HEK293 (cell line): ENCODE results near the gene MTF2.

ENCODE experiments used
- KLF16 ChIP-seq: fragments of 450-650 bp; formaldehyde crosslinking; IDR thresholded peaks from 2 replicates; pipeline ENCODE4 v1.5.1; 2017; ENCODE audit warnings: missing biosample characterization, missing genetic modification characterization
- REPIN1 ChIP-seq: fragments of 450-650 bp; formaldehyde crosslinking; IDR thresholded peaks from 2 replicates; pipeline ENCODE4 v1.5.1; 2017; ENCODE audit warnings: missing biosample characterization, missing genetic modification characterization, low read depth
- TCF7L2 ChIP-seq: IDR thresholded peaks from 2 replicates; pipeline ENCODE4 v1.6.1; 2011; ENCODE audit warnings: low read depth, mild to moderate bottlenecking, inconsistent platforms, low read length, moderate library complexity, borderline replicate concordance
- ZBTB21 ChIP-seq: fragments of 450-650 bp; formaldehyde crosslinking; IDR thresholded peaks from 2 replicates; pipeline ENCODE4 v1.5.1; 2017; ENCODE audit warnings: missing biosample characterization, missing genetic modification characterization
- ZNF121 ChIP-seq: fragments of 450-650 bp; formaldehyde crosslinking; IDR thresholded peaks from 2 replicates; pipeline ENCODE4 v1.5.1; 2016; ENCODE audit warnings: missing biosample characterization, missing genetic modification characterization
- ZNF138 ChIP-seq: fragments of 450-650 bp; formaldehyde crosslinking; IDR thresholded peaks from 2 replicates; pipeline ENCODE4 v1.5.1; 2016; ENCODE audit warnings: missing biosample characterization, missing genetic modification characterization, borderline replicate concordance
- ZNF629 ChIP-seq: fragments of 450-650 bp; formaldehyde crosslinking; IDR thresholded peaks from 2 replicates; pipeline ENCODE4 v1.5.1; 2017; ENCODE audit warnings: missing biosample characterization, missing genetic modification characterization
- ZNF664 ChIP-seq: fragments of 450-650 bp; formaldehyde crosslinking; IDR thresholded peaks from 2 replicates; pipeline ENCODE4 v1.5.1; 2016; ENCODE audit warnings: missing biosample characterization, missing genetic modification characterization
- ZNF707 ChIP-seq: fragments of 450-650 bp; formaldehyde crosslinking; IDR thresholded peaks from 2 replicates; pipeline ENCODE4 v1.5.1; 2016; ENCODE audit warnings: missing biosample characterization, missing genetic modification characterization
- TF ChIP-seq, protein P1 (sequence below): fragments of 450-650 bp; formaldehyde crosslinking; IDR thresholded peaks from 2 replicates; pipeline ENCODE4 v1.5.1; 2016; ENCODE audit warnings: missing biosample characterization, missing genetic modification characterization
- TF ChIP-seq, protein P2 (sequence below): fragments of 450-650 bp; formaldehyde crosslinking; IDR thresholded peaks from 2 replicates; pipeline ENCODE4 v1.5.1; 2016; ENCODE audit warnings: missing biosample characterization, missing genetic modification characterization
- TF ChIP-seq, protein P3 (sequence below): fragments of 450-650 bp; formaldehyde crosslinking; IDR thresholded peaks from 2 replicates; pipeline ENCODE4 v1.5.1; 2016; ENCODE audit warnings: missing biosample characterization, missing genetic modification characterization
- TF ChIP-seq, protein P4 (sequence below): fragments of 450-650 bp; formaldehyde crosslinking; IDR thresholded peaks from 2 replicates; pipeline ENCODE4 v1.5.1; 2016; ENCODE audit warnings: missing biosample characterization, missing genetic modification characterization, low read depth

DNA sequence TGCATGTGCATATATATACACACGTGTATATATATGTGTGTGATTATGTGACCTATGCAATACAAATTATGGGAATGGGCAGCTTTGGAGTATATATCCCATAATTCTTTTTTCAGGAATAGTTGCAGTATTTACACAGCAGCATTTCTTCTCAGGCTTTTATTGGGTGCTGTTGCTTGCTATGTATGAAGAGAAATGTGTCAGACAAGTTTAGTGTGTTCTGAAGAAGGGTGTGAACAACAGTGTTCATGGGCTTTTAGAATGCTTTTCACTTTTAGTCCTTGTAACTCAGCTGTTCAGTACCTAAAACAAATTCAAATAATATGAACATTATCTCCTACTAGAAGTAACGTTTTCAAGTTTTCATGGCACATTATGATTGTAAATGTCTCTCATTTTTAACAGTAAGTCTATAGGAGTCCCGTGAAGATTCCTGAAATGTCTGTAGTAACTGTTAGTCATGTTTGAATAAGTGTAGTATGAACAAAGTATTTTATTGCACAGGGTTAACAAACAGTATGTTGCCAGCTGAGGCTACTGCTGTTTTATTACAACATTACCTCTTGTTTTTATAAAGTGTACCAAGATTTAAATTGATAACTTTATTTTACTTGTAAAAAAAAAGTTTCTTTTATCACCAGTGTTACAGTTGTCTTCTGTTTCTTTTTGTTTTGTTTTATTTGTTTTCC is 58.7 kb downstream of the MTF2 start:
- TF ChIP-seq, protein P1, sequence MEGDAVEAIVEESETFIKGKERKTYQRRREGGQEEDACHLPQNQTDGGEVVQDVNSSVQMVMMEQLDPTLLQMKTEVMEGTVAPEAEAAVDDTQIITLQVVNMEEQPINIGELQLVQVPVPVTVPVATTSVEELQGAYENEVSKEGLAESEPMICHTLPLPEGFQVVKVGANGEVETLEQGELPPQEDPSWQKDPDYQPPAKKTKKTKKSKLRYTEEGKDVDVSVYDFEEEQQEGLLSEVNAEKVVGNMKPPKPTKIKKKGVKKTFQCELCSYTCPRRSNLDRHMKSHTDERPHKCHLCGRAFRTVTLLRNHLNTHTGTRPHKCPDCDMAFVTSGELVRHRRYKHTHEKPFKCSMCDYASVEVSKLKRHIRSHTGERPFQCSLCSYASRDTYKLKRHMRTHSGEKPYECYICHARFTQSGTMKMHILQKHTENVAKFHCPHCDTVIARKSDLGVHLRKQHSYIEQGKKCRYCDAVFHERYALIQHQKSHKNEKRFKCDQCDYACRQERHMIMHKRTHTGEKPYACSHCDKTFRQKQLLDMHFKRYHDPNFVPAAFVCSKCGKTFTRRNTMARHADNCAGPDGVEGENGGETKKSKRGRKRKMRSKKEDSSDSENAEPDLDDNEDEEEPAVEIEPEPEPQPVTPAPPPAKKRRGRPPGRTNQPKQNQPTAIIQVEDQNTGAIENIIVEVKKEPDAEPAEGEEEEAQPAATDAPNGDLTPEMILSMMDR (tag by site-specific recombination), result no peak
- TF ChIP-seq REPIN1 (tag by site-specific recombination) (no peak), ZNF629 (tag by site-specific recombination) (no peak), ZNF664 (tag by site-specific recombination) (no peak), TCF7L2 (no peak), KLF16 (no peak), ZBTB21 (tag by site-specific recombination) (no peak), ZNF121 (tag by site-specific recombination) (no peak), ZNF138 (tag by site-specific recombination) (no peak), ZNF707 (tag by site-specific recombination) (no peak)
- TF ChIP-seq, protein P2, sequence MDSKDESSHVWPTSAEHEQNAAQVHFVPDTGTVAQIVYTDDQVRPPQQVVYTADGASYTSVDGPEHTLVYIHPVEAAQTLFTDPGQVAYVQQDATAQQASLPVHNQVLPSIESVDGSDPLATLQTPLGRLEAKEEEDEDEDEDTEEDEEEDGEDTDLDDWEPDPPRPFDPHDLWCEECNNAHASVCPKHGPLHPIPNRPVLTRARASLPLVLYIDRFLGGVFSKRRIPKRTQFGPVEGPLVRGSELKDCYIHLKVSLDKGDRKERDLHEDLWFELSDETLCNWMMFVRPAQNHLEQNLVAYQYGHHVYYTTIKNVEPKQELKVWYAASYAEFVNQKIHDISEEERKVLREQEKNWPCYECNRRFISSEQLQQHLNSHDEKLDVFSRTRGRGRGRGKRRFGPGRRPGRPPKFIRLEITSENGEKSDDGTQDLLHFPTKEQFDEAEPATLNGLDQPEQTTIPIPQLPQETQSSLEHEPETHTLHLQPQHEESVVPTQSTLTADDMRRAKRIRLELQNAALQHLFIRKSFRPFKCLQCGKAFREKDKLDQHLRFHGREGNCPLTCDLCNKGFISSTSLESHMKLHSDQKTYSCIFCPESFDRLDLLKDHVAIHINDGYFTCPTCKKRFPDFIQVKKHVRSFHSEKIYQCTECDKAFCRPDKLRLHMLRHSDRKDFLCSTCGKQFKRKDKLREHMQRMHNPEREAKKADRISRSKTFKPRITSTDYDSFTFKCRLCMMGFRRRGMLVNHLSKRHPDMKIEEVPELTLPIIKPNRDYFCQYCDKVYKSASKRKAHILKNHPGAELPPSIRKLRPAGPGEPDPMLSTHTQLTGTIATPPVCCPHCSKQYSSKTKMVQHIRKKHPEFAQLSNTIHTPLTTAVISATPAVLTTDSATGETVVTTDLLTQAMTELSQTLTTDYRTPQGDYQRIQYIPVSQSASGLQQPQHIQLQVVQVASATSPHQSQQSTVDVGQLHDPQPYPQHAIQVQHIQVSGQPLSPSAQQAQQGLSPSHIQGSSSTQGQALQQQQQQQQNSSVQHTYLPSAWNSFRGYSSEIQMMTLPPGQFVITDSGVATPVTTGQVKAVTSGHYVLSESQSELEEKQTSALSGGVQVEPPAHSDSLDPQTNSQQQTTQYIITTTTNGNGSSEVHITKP (tag by site-specific recombination), result no peak
- TF ChIP-seq, protein P3, sequence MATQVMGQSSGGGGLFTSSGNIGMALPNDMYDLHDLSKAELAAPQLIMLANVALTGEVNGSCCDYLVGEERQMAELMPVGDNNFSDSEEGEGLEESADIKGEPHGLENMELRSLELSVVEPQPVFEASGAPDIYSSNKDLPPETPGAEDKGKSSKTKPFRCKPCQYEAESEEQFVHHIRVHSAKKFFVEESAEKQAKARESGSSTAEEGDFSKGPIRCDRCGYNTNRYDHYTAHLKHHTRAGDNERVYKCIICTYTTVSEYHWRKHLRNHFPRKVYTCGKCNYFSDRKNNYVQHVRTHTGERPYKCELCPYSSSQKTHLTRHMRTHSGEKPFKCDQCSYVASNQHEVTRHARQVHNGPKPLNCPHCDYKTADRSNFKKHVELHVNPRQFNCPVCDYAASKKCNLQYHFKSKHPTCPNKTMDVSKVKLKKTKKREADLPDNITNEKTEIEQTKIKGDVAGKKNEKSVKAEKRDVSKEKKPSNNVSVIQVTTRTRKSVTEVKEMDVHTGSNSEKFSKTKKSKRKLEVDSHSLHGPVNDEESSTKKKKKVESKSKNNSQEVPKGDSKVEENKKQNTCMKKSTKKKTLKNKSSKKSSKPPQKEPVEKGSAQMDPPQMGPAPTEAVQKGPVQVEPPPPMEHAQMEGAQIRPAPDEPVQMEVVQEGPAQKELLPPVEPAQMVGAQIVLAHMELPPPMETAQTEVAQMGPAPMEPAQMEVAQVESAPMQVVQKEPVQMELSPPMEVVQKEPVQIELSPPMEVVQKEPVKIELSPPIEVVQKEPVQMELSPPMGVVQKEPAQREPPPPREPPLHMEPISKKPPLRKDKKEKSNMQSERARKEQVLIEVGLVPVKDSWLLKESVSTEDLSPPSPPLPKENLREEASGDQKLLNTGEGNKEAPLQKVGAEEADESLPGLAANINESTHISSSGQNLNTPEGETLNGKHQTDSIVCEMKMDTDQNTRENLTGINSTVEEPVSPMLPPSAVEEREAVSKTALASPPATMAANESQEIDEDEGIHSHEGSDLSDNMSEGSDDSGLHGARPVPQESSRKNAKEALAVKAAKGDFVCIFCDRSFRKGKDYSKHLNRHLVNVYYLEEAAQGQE, result no peak
- TF ChIP-seq, protein P4, sequence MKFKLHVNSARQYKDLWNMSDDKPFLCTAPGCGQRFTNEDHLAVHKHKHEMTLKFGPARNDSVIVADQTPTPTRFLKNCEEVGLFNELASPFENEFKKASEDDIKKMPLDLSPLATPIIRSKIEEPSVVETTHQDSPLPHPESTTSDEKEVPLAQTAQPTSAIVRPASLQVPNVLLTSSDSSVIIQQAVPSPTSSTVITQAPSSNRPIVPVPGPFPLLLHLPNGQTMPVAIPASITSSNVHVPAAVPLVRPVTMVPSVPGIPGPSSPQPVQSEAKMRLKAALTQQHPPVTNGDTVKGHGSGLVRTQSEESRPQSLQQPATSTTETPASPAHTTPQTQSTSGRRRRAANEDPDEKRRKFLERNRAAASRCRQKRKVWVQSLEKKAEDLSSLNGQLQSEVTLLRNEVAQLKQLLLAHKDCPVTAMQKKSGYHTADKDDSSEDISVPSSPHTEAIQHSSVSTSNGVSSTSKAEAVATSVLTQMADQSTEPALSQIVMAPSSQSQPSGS, result no peak
